SIG-M5 treated with dmso at 0.1 percent for 504 hours (cell line): ENCODE results near the gene TTF2.
"Not testable (repeated sequence)": the region's sequence is repeated elsewhere in the genome, so short reads cannot be mapped to it uniquely, and the experiment has no call there.

Experiments used
- DNase-seq: peaks from one replicate; lab custom pipeline; 2025; ENCODE audit not compliant: unreplicated experiment; lab: John Stamatoyannopoulos, UW

TTF2 gene

GRCh38 chr1:117147856-117148588, 87.9 kb downstream of the TTF2 start:
- no peak for DNase-seq

GRCh38 chr1:117150316-117150715, 90.2 kb downstream of the TTF2 start:
- DNase-seq = no peak

- not testable (repeated sequence) for DNase-seq
Observed at GRCh38 chr1:117151305-117151704, 91.2 kb downstream of the TTF2 start.
